ENCODE measurements around the gene DERL2. TPM values are rescaled to one million over a fixed set of nuclear protein-coding genes. Genes with fewer than 3 reads are reported as not detected.

The DERL2 gene
- total RNA-seq, 1 experiment from 2014 or later, result 107 TPM

DNA sequence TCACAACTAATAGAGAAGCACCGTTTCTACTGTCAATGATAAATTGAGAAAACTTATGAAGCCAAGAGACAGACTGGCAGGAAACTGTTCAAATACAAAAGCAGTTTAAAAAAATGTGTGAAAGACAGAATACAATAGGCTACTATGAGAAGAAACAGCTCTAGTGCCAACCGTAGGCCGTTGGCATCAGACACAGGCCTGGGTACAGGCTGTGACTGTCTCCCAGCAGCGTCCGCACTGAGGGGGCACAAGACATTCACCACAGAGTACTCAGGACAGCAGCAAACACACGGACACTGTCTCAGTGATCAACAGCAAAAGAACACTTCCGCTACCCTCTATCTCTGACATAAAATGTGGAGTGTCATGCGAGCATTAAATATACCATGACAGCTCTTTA is 39.2 kb downstream of the DERL2 start:
- H3K36me3 Mint-ChIP-seq (ENCODE audit: insufficient read depth, unreplicated experiment), result peaks cover 95% of the 10 kb centered on the region
- H3K27me3 Mint-ChIP-seq (ENCODE audit: insufficient read depth, unreplicated experiment), result no peaks in the 10 kb centered on the region
- no peak overlapping the region for H3K27ac Mint-ChIP-seq (ENCODE audit: low read depth, unreplicated experiment)
- no peaks in the 10 kb centered on the region for H3K4me1 Mint-ChIP-seq (ENCODE audit: insufficient read depth, unreplicated experiment)
- BruUV-seq (replicated peaks), result no TSS peak
- TF ChIP-seq, protein P1, sequence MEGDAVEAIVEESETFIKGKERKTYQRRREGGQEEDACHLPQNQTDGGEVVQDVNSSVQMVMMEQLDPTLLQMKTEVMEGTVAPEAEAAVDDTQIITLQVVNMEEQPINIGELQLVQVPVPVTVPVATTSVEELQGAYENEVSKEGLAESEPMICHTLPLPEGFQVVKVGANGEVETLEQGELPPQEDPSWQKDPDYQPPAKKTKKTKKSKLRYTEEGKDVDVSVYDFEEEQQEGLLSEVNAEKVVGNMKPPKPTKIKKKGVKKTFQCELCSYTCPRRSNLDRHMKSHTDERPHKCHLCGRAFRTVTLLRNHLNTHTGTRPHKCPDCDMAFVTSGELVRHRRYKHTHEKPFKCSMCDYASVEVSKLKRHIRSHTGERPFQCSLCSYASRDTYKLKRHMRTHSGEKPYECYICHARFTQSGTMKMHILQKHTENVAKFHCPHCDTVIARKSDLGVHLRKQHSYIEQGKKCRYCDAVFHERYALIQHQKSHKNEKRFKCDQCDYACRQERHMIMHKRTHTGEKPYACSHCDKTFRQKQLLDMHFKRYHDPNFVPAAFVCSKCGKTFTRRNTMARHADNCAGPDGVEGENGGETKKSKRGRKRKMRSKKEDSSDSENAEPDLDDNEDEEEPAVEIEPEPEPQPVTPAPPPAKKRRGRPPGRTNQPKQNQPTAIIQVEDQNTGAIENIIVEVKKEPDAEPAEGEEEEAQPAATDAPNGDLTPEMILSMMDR (IDR thresholded peaks at IDR 0.05; ENCODE audit: unreplicated experiment), result no peak
- CTCF ChIA-PET, result no interaction called here
- DNase-seq (ENCODE audit: unreplicated experiment), result no peak
- H3K4me3 Mint-ChIP-seq (ENCODE audit: unreplicated experiment), result no peak overlapping the region
- POLR2A ChIA-PET, result interaction anchor here (0.7 kb wide), 1 partner anchor 882 kb away, joined by 4 read pairs; no protein-coding TSS in a partner anchor
- intact Hi-C loops (cut with micrococcal nuclease), result no loop called here
- H3K9me3 Mint-ChIP-seq (ENCODE audit: unreplicated experiment), result no peaks in the 10 kb centered on the region

DNA sequence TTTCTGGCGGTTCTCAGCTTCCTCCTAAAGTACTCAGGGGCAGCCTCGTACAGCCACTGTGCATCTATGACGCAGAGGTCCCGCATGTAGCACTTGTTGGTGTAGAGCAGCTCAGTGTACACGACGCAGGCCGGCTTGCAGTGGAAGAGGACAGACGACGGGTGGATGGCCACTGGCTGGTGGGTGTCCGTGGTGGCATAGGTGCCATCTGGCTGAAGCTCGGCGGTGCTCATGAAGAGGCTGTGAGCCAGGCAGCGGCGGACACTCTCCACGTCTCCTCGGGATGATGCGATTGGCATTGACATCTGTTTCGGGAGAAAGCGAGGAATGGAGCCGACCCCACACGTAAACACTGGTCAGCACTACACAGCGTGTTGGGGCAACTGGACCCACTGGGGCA is 41.8 kb downstream of the DERL2 start:
- H3K27ac Mint-ChIP-seq (ENCODE audit: low read depth, unreplicated experiment), result no peak overlapping the region
- CTCF ChIA-PET, result interaction anchor here (0.6 kb wide), 1 partner anchor 18 kb away, joined by 6 read pairs; no protein-coding TSS in a partner anchor
- H3K4me1 Mint-ChIP-seq (ENCODE audit: insufficient read depth, unreplicated experiment), result peaks cover 5% of the 10 kb centered on the region
- BruUV-seq (replicated peaks), result no TSS peak
- DNase-seq (ENCODE audit: unreplicated experiment), result no peak
- no peaks in the 10 kb centered on the region for H3K9me3 Mint-ChIP-seq (ENCODE audit: unreplicated experiment)
- POLR2A ChIA-PET, result interaction anchor here (0.7 to 0.8 kb wide), 3 partner anchors 16 to 35 kb away, joined by 3 to 4 read pairs (median 3); no protein-coding TSS in a partner anchor
- intact Hi-C loops (cut with micrococcal nuclease), result no loop called here
- H3K27me3 Mint-ChIP-seq (ENCODE audit: insufficient read depth, unreplicated experiment), result no peaks in the 10 kb centered on the region
- no peak overlapping the region for H3K4me3 Mint-ChIP-seq (ENCODE audit: unreplicated experiment)
- H3K36me3 Mint-ChIP-seq (ENCODE audit: insufficient read depth, unreplicated experiment), result peaks cover 76% of the 10 kb centered on the region
- TF ChIP-seq, protein P1 (IDR thresholded peaks at IDR 0.05; ENCODE audit: unreplicated experiment), result no peak

DNA sequence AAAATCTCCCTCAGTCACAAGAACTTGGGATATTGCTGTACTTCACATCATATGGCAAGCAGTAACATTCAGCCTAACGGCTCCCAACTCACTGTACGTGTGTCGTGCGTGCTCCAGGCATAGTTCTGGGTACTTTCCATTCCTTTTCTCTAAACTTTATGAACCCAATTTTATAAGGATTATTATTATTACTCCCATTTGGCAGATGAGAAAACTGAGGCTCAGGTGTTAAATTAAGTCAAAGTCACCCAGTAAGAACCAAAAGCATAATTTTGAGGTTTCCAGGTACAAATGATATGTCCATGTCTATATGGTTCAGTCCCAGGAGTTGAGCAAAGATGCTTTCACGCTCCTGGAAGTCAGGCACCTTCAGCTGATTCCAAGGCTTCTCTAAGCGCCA is 42.2 kb downstream of the DERL2 start:
- DNase-seq (ENCODE audit: unreplicated experiment), result no peak
- CTCF ChIA-PET, result no interaction called here
- H3K9me3 Mint-ChIP-seq (ENCODE audit: unreplicated experiment), result no peaks in the 10 kb centered on the region
- no peaks in the 10 kb centered on the region for H3K27me3 Mint-ChIP-seq (ENCODE audit: insufficient read depth, unreplicated experiment)
- no peak overlapping the region for H3K4me3 Mint-ChIP-seq (ENCODE audit: unreplicated experiment)
- intact Hi-C loops (cut with micrococcal nuclease), result no loop called here
- peaks cover 5% of the 10 kb centered on the region for H3K4me1 Mint-ChIP-seq (ENCODE audit: insufficient read depth, unreplicated experiment)
- TF ChIP-seq, protein P1 (IDR thresholded peaks at IDR 0.05; ENCODE audit: unreplicated experiment), result no peak
- BruUV-seq (replicated peaks), result no TSS peak
- H3K27ac Mint-ChIP-seq (ENCODE audit: low read depth, unreplicated experiment), result no peak overlapping the region
- POLR2A ChIA-PET, result interaction anchor here (0.7 to 0.8 kb wide), 3 partner anchors 9 to 25 kb away, joined by 3 to 5 read pairs (median 4); no protein-coding TSS in a partner anchor
- peaks cover 72% of the 10 kb centered on the region for H3K36me3 Mint-ChIP-seq (ENCODE audit: insufficient read depth, unreplicated experiment)

DNA sequence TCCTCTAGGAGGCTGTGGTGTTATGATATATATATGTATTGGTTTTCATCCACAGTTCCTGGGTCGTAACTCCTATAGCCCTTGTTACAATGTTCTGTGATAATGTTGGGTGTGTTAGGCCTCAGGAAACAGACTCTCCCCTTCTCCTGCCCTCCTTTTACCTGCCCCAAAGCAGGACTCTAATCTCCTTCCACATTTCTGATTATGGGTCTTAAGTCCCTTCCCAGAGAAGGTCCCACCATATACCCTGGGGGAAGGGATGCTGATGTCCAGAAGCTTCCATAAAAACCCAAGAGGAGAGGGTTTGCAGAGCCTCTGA is 46.6 kb downstream of the DERL2 start:
- CTCF ChIA-PET, result interaction anchor here (0.6 to 3.6 kb wide), 31 partner anchors 9 to 1520 kb away, joined by 3 to 21 read pairs (median 5); partner anchors contain the start of genes DHX33 and NUP88
- H3K27me3 Mint-ChIP-seq (ENCODE audit: insufficient read depth, unreplicated experiment), result no peaks in the 10 kb centered on the region
- H3K4me1 Mint-ChIP-seq (ENCODE audit: insufficient read depth, unreplicated experiment), result peaks cover 16% of the 10 kb centered on the region
- H3K4me3 Mint-ChIP-seq (ENCODE audit: unreplicated experiment), result peak overlapping the region; percentile 71
- POLR2A ChIA-PET, result interaction anchor here (0.6 to 9.6 kb wide), 23 partner anchors 8 to 1204 kb away, joined by 3 to 100 read pairs (median 4); partner anchors contain the start of genes DERL2, DHX33, MIS12 and NUP88
- BruUV-seq (replicated peaks), result no TSS peak
- no peak overlapping the region for H3K27ac Mint-ChIP-seq (ENCODE audit: low read depth, unreplicated experiment)
- no peak for DNase-seq (ENCODE audit: unreplicated experiment)
- peaks cover 72% of the 10 kb centered on the region for H3K36me3 Mint-ChIP-seq (ENCODE audit: insufficient read depth, unreplicated experiment)
- intact Hi-C loops (cut with micrococcal nuclease), result loop anchor here (1.0 kb wide), 1 partner anchor 17 kb away; no protein-coding TSS in a partner anchor
- no peaks in the 10 kb centered on the region for H3K9me3 Mint-ChIP-seq (ENCODE audit: unreplicated experiment)
- TF ChIP-seq, protein P1 (IDR thresholded peaks at IDR 0.05; ENCODE audit: unreplicated experiment), result no peak

Data from MCF 10A (cell line).